Measurements from ENCODE around the gene NEU4. TPM values are rescaled to one million over a fixed set of nuclear protein-coding genes. Genes with fewer than 3 reads are reported as not detected.
"Not testable (repeated sequence)": the region's sequence is repeated elsewhere in the genome, so short reads cannot be mapped to it uniquely, and the experiment has no call there.

The NEU4 gene, protein sequence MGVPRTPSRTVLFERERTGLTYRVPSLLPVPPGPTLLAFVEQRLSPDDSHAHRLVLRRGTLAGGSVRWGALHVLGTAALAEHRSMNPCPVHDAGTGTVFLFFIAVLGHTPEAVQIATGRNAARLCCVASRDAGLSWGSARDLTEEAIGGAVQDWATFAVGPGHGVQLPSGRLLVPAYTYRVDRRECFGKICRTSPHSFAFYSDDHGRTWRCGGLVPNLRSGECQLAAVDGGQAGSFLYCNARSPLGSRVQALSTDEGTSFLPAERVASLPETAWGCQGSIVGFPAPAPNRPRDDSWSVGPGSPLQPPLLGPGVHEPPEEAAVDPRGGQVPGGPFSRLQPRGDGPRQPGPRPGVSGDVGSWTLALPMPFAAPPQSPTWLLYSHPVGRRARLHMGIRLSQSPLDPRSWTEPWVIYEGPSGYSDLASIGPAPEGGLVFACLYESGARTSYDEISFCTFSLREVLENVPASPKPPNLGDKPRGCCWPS
- total RNA-seq, result 34.8 TPM

DNA sequence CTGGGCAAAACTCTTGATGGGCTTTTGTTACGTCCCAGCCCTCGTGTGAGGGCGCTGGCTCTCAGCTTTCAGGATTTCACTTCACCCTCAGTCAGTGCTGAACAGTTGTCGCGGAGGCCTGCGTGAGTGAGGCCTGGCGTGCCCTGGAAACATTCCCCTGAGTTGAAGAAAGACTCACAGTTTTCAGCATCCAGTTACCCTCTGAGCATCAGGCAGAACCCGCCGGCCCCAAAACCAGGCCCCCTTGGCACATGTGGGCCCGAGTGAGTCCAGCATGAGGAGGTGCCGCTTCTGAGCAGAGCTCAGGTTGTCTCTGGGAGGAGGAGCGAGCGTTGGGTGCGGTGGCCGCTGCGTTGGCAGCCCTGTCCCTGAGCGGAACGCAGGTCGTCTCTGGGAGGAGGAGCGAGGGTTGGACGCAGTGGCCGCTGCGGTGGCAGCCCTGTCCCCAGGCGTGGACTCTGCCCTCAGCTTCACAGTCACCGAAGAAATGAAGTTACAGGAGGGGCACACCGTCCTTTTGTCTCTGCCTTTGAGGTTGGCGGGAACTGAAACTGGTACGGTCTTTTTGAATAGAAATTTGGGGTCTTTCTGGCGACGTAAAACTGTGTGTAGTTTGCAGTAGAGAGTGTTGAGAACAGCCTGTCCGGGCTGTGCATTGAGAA lies at the start of gene NEU4:
Gene NEU4 (plus strand): TSS at position 473 of the 662 bp plus-strand sequence. CDS start 5,292 bp downstream, outside the sequence.
- DNase-seq (ENCODE audit: low spot score), result peak; percentile 78

DNA sequence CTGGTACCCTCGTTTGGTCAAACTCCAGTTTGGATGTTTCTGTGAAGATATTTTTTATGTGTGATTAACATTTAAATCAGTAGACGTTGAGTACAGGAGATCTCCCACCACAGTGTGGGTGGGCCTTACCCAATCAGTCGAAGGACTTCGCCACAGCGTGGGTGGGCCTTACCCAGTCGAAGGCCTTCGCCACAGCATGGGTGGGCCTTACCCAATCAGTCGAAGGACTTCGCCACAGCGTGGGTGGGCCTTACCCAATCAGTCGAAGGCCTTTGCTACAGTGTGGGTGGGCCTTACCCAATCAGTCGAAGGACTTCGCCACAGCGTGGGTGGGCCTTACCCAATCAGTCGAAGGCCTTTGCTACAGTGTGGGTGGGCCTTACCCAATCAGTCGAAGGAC lies 49.1 kb upstream of the NEU4 start:
- not testable (repeated sequence) for DNase-seq (ENCODE audit: low spot score)

DNA sequence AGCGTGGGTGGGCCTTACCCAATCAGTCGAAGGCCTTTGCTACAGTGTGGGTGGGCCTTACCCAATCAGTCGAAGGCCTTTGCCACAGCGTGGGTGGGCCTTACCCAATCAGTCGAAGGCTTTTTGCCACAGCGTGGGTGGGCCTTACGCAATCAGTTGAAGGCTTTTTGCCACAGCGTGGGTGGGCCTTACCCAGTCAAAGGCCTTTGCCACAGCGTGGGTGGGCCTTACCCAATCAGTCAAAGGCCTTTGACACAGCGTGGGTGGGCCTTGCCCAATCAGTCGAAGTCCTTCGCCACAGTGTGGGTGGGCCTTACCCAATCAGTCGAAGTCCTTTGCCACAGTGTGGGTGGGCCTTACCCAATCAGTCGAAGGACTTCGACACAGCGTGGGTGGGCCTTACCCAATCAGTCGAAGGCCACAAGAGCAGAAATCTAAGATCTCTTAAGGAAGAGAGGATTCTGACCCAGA lies 48.7 kb upstream of the NEU4 start:
- DNase-seq (ENCODE audit: low spot score), result no peak

DNA sequence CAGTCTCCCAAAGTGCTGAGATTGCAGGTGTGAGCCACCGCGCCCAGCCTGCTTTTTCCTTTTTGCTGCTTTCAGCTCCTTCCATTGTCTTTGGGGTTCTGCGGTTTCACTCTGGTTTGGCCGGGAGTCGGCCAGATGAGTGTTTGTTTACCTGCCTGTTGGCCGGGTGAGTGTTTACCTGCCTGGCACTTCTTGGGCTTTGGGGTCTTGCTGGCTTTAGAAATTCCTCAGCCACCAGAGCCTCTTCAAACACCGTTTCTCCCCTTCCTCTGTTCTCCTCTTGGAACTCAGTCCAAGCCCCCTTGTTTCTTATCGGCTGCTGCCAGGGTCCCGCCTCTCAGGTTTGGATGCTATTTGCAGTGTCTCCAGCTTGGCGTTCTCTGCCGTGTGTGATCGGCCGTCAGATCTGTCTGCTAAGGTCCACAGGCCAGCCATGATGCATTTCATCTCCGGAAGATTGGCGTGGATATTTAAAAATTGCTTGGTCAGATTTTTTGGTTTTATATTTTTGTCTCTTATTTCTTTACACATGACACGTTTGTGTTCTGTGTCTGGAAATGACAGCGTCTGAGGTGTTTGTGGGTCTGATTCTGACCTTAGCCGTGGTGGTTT lies 46.6 kb upstream of the NEU4 start:
- no peak for DNase-seq (ENCODE audit: low spot score)

DNA sequence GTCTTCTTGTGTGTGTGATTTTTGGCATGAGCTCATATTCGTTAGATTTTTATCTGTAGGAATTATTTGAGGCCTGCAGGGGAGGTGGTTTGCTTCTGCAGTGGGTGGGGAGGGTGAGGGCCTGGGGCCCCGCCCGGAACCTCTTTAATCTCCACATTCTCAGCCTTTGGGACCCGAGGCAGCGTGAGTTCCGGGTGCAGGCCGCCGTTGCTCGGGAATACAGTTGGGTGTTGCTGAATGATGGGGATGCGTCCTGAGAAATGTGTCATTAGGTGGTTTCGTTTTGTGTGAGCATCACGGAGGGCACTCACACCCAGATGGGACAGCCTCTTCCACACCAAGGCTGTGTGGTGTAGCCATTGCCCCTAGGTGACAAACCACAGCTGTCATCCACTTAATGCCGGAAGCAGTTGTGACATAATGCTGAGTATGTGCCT lies 46.0 kb upstream of the NEU4 start:
- no peak for DNase-seq (ENCODE audit: low spot score)

DNA sequence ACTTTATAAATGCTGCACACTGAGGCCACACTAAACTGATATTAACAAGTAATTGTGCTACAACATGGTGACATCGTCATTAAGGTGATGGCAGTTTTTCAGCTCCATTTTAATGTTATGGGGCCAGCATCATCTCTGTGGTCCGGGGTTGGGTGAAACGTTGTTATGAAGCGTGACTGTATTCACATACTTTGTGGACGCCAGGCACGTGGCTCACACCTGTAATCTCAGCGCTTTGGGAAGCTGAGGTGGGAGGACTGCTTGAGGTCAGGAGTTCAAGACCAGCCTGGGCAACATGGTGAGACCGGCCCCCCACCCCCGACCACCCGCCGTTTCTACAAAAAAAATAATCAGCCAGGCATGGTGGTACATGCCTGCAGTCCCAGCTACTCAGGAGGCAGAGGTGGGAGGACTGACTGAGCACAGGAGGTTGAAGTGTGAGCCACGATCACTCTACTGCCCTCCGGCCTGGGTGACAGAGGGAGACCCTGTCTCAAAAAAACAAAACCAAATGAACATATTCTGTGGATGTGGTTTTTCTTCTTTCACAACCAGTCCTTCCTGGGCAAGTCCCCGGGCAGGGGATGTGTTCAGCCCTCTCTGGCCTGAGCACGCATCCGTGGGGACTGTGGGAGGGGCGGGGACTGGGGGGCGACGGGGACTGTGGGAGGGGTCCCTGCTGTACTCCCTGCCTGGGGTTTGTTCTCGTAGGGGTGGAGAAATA lies 45.3 kb upstream of the NEU4 start:
- DNase-seq (ENCODE audit: low spot score), result no peak

DNA sequence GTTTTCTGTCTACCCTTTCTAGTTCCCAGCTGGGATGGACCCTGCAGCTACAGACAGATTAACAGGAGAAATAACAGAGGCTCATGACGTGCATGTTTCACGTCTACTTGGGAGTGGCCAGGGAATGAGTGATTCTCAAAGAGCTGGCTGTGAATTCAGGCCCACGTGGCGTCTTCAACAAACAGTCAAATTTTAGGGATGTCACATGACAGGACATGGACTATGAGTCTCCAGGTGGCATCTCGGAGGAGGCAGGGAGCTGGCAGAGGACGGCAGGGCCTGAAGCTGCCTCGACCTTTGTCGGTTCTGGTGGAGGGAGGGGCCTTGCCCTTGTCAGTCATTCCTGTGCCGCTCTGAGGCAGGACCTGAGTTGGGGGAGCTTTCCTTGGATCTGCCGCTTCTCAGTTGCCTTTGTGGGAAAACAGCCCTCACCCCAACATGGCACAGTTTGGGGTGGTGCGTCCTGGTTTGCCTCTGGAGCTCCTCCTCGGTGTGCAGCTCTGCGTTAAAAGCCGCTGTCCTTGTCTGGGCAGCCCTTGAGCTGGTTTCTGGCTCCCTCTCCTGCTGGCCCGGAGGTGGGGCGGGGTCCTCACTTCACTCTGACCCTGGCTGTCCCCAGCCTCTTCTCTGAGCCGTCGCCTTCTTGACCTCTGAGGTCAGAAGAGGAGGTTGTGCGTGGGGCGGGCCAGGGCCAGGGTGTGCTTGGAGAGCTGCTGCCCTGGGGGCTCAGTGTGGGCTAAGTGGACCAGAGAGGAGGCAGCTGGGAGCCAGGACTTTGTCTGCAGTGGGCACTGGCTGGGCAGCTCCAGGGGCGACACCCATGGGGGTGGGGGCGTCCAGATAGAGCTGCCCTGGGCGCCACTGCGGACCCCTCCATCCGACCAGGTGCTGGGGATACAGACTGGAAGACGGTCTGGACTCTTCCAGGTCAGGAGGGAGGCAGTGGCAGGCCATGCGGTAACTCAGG lies 44.4 kb upstream of the NEU4 start:
- no peak for DNase-seq (ENCODE audit: low spot score)

DNA sequence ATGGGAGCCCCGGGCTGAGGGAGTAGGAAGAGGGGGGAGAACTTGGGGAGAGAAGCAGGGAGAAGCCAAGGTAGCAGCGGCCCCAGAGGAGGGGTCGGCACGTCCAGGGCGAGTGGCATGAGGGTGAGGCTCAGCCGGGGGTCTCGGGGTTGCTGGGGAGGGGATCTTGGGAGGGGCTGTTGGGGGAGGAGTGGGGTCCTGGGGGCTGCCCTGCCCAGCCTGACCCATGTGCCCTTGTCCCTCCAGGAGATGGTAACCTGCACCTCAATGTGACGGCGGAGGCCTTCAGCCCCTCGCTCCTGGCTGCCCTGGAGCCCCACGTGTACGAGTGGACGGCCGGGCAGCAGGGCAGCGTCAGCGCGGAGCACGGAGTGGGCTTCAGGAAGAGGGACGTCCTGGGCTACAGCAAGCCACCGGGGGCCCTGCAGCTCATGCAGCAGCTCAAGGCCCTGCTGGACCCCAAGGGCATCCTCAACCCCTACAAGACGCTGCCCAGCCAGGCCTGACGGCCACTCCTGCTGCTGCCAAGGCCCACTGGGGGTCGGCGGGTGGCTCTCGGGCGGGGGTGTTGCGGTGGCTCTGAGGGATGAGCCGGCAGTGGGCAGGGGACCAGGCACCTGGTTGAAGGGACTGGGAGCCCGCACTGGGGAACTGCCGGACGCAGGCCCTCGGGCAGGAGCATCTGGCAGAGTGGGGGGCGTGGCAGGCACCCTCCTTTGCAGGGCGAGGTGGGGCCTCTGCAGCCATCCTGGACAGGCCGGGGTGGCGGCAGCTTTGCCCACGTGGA lies 41.3 kb upstream of the NEU4 start:
- DNase-seq (ENCODE audit: low spot score), result no peak

DNA sequence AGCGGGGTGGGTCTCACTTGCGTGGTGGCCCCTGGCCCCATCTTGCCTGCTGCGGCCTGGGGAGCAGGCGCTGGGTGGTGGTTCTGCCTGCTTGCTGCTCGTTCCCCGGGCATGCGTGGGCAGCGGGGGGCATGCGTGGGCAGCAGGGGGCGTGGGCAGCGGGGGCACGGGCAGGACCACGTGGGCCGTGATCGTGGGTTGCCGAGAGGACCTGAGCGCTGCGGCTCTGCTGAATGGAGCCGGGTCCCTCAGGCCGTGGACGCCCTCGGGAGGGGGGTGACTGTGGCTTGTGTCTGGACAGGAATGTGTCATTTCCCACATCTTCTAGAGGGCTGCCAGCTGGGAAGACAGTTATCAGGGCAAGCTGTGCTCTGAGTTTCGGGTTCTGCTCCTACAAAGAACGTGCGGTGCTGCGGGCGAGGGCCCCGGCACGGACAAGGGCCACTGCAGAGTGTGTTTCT lies 40.7 kb upstream of the NEU4 start:
- no peak for DNase-seq (ENCODE audit: low spot score)

DNA sequence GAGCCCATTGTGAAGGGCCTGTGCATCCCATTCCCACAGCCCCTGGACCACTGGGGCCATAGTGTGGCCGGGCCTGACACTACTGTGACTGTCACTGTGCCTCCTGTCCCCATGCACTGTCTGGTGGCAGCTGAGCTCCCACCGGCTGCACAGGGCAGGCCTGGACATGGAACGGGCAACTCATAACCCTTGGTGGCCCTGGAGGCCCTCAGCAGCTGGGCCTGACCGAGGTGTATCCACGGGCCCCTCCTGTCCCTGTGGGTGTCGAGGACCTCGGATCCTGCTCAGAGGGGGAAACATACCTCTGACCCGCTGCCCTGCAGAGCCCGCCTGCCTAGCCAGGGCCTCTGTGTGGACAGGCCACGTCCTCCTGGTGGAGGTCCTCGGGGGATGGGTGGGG lies 40.1 kb upstream of the NEU4 start:
- no peak for DNase-seq (ENCODE audit: low spot score)

DNA sequence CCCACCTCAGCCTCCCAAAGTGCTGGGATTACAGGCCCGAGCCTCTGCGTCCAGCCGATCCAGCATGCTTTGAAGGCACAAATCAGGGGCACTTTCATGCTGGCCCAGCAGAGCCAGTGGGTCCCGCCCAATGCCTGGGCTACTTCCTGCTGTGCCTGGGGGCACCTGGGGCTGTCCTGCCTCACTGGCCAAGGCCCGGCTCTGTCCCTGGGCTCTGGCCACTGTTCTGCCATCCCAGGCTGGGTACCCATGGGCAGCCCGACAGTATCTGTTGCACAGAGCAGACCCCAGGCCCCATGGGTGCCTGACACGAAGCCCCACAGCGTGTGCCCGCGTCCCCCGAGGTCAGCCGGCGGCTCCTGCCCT lies 39.2 kb upstream of the NEU4 start:
- DNase-seq (ENCODE audit: low spot score), result no peak

DNA sequence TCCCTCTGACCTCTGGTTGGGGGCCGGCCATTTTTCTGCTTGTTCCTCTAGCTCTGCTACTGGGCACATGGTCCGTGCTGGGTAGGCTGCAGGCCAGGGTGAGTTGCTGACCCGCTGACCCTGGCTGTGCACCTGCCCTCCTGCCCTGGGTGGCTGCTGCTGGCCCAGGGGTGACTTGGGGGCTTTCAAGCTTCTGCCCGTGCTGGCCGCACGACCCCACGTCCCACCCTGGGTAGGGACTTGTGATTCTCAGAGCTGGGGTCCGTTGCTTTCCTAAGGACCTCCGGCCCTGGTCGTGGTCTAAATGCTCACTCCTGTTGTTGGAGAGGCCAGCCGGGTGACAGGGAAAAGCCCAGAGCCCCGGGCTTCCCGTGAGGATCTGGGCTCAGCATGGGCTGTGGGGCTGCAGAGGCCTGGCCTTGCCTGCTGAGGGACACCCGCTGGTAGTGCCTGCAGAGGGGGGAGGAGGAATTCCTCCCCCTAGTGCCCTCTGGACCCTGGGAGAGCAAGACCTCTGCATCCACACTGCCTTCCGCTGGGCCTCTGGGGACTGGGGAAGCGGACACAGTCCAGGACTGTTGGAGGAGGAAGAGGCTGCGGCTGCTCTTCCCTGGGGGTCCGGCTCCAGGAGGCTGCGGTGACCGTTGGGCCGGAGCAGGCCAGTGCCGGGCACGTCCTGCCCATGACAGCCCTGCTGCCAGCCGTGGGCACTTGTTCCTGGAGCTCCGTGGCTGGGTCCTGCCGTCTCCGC lies 38.6 kb upstream of the NEU4 start:
- no peak for DNase-seq (ENCODE audit: low spot score)

DNA sequence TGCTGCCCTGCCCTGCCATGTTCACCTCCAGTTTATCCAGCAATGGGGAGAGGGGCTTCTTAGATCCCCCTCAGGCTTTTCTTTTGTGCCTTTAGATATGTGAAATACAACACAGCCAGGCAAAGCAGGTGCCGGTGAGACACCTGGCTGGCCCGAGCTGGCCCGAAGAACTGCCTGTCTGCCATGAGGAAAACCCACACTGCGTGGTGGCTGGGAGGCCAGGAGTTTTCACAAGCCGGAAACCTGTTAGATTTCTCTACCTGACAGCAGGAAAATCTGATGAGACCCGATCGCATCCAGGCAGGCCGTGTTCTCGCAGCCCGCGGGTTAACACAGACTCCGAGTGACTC lies 38.1 kb upstream of the NEU4 start:
- DNase-seq (ENCODE audit: low spot score), result no peak

DNA sequence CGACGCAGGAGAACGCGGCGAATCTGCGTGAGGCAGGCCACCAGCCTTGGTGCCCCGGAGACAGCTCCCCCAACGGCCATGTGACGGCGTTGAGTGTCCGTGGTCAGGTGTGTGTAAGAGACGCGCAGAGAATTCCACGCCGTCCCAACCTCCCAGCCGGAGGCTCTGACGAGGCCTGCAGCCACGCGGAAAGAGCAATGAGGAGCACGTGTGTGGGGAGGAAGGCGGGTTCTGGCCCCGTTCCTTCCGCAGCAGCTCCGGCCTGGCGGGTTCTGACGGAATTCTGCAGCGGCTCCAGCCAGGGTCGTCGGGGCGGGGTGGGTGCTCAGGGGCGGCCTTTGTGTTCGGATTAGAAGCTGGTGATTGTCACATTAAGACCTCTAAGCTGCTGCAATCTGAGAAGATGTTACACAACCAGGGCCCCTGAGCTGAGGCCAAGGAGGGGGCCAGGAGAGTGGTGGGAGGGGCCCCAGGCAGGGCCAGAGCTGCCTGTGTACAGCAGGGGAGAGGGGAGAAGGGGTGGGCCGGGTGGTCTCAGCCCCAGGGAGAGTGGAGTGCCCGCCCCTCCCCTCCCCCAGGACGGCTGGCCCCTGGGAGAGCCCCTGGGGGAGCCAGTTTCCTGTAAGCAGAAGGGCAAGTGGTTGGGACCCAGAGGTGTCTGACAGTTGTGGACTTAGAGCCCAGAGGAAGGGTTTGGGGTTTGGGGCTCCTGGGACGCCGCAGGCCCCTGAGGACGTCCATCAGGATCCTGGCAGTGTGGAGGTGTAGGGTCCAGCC lies 37.5 kb upstream of the NEU4 start:
- no peak for DNase-seq (ENCODE audit: low spot score)

DNA sequence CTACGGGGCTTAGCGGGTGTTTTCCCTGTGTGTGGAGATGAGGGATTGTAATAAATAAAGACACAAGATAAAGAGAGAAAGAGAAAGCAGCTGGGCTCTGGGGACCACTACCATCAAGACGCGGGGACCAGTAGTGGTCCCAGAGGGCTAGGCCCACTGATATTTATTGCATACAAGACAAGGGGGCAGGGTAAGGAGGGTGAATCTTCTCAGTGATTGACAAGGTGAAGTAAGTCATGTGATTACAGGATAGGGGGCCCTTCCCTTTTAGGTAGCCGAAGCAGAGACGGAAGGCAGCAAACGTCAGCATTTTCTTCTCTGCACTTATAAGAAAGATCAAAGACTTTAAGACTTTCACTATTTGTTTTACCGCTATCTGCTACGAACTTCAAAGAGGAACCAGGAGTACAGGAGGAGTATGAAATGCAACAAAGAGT lies 36.9 kb upstream of the NEU4 start:
- no peak for DNase-seq (ENCODE audit: low spot score)

DNA sequence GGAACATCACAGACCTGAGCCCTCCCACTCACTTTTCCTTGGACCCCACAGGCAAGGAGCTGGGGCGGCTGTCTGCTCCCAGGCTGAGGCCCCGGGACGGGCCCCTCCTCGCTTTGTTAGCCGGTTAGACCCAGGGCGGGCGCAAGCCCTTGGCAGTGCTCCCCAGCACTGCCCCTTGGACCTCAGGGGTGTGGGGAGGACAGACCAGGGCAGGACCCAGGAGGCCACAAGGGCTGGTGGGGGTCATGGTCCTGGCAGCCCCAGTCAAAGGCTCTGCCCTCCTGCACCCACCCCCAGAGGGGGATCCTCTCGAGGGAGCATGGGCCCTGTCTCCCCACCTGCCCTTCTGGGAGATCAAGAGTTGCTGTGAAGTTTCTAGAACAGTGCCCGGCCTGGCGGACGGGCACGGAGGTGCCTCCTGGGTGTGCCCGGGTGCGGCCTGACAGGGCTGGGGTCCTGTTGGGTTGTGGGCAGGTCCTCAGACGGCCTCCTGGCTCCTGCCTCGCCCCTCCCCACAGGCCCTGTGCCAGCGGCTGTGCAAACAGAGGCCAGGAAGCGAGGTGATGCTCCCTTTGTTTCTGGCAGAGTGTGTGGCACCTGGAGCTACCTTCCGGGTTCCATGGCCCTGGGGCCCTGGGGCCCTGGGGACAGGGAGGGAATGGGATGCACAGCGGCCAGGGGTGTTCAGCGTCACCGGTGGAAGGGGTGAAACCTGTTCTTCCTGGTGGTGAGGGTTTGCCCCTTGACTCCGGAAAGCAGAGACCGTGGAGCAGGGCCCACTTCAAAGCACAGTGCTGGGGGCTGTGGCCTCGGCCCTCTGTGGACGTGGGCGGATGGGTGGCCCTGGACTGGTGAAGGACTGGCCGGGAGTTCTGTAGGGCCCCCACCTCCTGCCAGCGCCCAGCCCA lies 35.2 kb upstream of the NEU4 start:
- DNase-seq (ENCODE audit: low spot score), result peak; percentile 49
